NCI-H2227 (cell line): ENCODE data around the gene MEF2A.
"Not testable (repeated sequence)": the region's sequence is repeated elsewhere in the genome, so short reads cannot be mapped to it uniquely, and the experiment has no call there.

Source experiments
- DNase-seq: peaks from one replicate; lab custom pipeline; 2025; ENCODE audit not compliant: unreplicated experiment; lab: John Stamatoyannopoulos, UW

The MEF2A gene

GRCh38 chr15:99565299-99566156 lies at the start of gene MEF2A:
Gene MEF2A (plus strand): TSS chr15:99565984. CDS start chr15:99633120, 67,136 bp downstream.
- DNase-seq, result peak; percentile 91

- DNase-seq, result no peak
Observed at GRCh38 chr15:99518191-99518590, 47.6 kb upstream of the MEF2A start.

- DNase-seq, result not testable (repeated sequence)
Observed at GRCh38 chr15:99519366-99519765, 46.4 kb upstream of the MEF2A start.

GRCh38 chr15:99522288-99522687 lies 43.5 kb upstream of the MEF2A start:
- DNase-seq, result no peak

- DNase-seq, result no peak
Observed at GRCh38 chr15:99526176-99526575, 39.6 kb upstream of the MEF2A start.

GRCh38 chr15:99526671-99527070 lies 39.1 kb upstream of the MEF2A start:
- DNase-seq, result no peak

GRCh38 chr15:99536422-99537040 lies 29.3 kb upstream of the MEF2A start:
- DNase-seq, result no peak

- no peak for DNase-seq
Observed at GRCh38 chr15:99537344-99537743, 28.4 kb upstream of the MEF2A start.

GRCh38 chr15:99538261-99538660 lies 27.5 kb upstream of the MEF2A start:
- DNase-seq, result no peak

GRCh38 chr15:99542828-99543227 lies 23.0 kb upstream of the MEF2A start:
- DNase-seq, result no peak

GRCh38 chr15:99545605-99546004 lies 20.2 kb upstream of the MEF2A start:
- DNase-seq, result no peak

GRCh38 chr15:99546441-99547100 lies 19.2 kb upstream of the MEF2A start:
- DNase-seq, result no peak

- DNase-seq, result no peak
Observed at GRCh38 chr15:99547517-99547916, 18.3 kb upstream of the MEF2A start.

- DNase-seq, result no peak
Observed at GRCh38 chr15:99550077-99550476, 15.7 kb upstream of the MEF2A start.

GRCh38 chr15:99552111-99552510 lies 13.7 kb upstream of the MEF2A start:
- no peak for DNase-seq

GRCh38 chr15:99554880-99555488 lies 10.8 kb upstream of the MEF2A start:
- DNase-seq, result no peak

GRCh38 chr15:99556011-99556410 lies 9.8 kb upstream of the MEF2A start:
- no peak for DNase-seq

GRCh38 chr15:99556578-99556977 lies 9.2 kb upstream of the MEF2A start:
- no peak for DNase-seq

GRCh38 chr15:99558084-99558483 lies 7.7 kb upstream of the MEF2A start:
- no peak for DNase-seq

- DNase-seq, result no peak
Observed at GRCh38 chr15:99558571-99558970, 7.2 kb upstream of the MEF2A start.

- no peak for DNase-seq
Observed at GRCh38 chr15:99561476-99562230, 4.1 kb upstream of the MEF2A start.
